ENCODE data around the gene KIF13A.

DNA sequence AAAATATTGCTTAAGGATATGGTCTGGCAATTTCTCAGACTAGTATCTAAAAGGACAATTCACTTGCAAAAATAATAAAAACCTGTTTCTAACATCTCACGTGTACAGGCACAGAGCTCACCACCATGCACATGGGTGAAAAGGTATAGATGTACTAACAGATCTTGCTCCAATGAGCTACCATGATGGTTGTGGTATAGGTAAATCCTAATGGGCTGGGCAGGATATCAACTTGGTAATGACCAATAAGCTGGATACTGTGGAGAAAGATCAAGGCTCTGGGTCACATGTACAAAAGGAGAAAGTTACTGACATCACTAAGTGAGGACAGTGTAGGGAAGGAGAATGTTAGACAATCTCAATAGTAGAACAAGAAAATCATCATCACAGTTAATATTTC, 169.7 kb downstream of the KIF13A start:
- TF ChIP-seq, protein P1, sequence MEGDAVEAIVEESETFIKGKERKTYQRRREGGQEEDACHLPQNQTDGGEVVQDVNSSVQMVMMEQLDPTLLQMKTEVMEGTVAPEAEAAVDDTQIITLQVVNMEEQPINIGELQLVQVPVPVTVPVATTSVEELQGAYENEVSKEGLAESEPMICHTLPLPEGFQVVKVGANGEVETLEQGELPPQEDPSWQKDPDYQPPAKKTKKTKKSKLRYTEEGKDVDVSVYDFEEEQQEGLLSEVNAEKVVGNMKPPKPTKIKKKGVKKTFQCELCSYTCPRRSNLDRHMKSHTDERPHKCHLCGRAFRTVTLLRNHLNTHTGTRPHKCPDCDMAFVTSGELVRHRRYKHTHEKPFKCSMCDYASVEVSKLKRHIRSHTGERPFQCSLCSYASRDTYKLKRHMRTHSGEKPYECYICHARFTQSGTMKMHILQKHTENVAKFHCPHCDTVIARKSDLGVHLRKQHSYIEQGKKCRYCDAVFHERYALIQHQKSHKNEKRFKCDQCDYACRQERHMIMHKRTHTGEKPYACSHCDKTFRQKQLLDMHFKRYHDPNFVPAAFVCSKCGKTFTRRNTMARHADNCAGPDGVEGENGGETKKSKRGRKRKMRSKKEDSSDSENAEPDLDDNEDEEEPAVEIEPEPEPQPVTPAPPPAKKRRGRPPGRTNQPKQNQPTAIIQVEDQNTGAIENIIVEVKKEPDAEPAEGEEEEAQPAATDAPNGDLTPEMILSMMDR (IDR thresholded peaks at IDR 0.05): no peak
- no peak for TF ChIP-seq POLR2A (IDR thresholded peaks at IDR 0.05)

Measured in prostate gland (tissue), 2 donors.